Activated CD8-positive, alpha-beta T cell treated with anti-CD3 and anti-CD28 coated beads, Interleukin-2, amount 10 ng/mL, durations not matched to agents 7 days and 5 days (primary cell): ENCODE data around the gene STARD3. TPM values are rescaled to one million over a fixed set of nuclear protein-coding genes. Genes with fewer than 3 reads are reported as not detected.

ENCODE experiments used
- ATAC-seq: fragments of 150-1000 bp; cut with Tn5 transposase; one replicate; pipeline ENCODE4 v1.10.0; 2021; ENCODE audit warnings: moderate library complexity
- CTCF ChIA-PET: fragments of 350-600 bp; sonication (Branson Sonifier 250); formaldehyde crosslinking; loops from one replicate; lab custom pipeline; 2021; ENCODE audit warnings: antibody characterized with exemption; lab: Charles Lee
- POLR2A ChIA-PET: fragments of 350-600 bp; sonication (Branson Sonifier 250); formaldehyde crosslinking; loops from one replicate; lab custom pipeline; 2021; ENCODE audit warnings: antibody characterized with exemption; lab: Charles Lee
- DNase-seq: peaks from one replicate; pipeline ENCODE4 v3.0.0-alpha.2; 2020
- H3K27ac Mint-ChIP-seq: one replicate; pipeline ENCODE4 v1.8.0; 2021; ENCODE audit warnings: mild to moderate bottlenecking, mixed read lengths
- H3K27me3 Mint-ChIP-seq: one replicate; pipeline ENCODE4 v1.8.0; 2021; ENCODE audit warnings: low read depth, mixed read lengths
- H3K36me3 Mint-ChIP-seq: one replicate; pipeline ENCODE4 v1.8.0; 2021; ENCODE audit warnings: low read depth, mixed read lengths
- H3K4me1 Mint-ChIP-seq: one replicate; pipeline ENCODE4 v1.8.0; 2021; ENCODE audit warnings: low read depth, mixed read lengths
- H3K4me3 Mint-ChIP-seq: one replicate; pipeline ENCODE4 v1.8.0; 2021; ENCODE audit warnings: mild to moderate bottlenecking, mixed read lengths
- H3K9me3 Mint-ChIP-seq: one replicate; pipeline ENCODE4 v1.8.0; 2022; ENCODE audit warnings: mixed read lengths; ENCODE audit not compliant: insufficient read depth
- total RNA-seq, 2 experiments: library from RNA; stranded (reverse); gene quantifications; one replicate each; pipeline ENCODE4 v1.2.3, GENCODE V29; 2021

STARD3 gene
- total RNA-seq, 2 experiments from 2014 or later = 69.0 to 72.1 TPM

- DNase-seq (no peak), ATAC-seq (no peak)
- Mint-ChIP-seq H3K4me3 (no peak overlapping the region), H3K27ac (no peak overlapping the region), H3K36me3 (no peaks in the 10 kb centered on the region), H3K9me3 (no peaks in the 10 kb centered on the region), H3K27me3 (peaks cover 45% of the 10 kb centered on the region), H3K4me1 (peaks cover 27% of the 10 kb centered on the region)
- POLR2A ChIA-PET = interaction anchor here (0.6 to 1.4 kb wide), 4 partner anchors 79 to 1407 kb away, joined by 3 to 5 read pairs (median 3); no protein-coding TSS in a partner anchor
- CTCF ChIA-PET = interaction anchor here (1.0 to 8.9 kb wide), 6 partner anchors 7 to 128 kb away, joined by 3 to 195 read pairs (median 130); partner anchors contain the start of genes PNMT and TCAP
These were observed 11.7 kb upstream of the STARD3 start for GRCh38 chr17:39625198-39625785.

- CTCF ChIA-PET = interaction anchor here (6.4 to 8.9 kb wide), 3 partner anchors 25 to 75 kb away, joined by 105 to 195 read pairs (median 156); partner anchors contain the start of genes PNMT and TCAP
- Mint-ChIP-seq H3K36me3 (no peaks in the 10 kb centered on the region), H3K27ac (no peak within 1 kb of the TSS), H3K4me1 (peaks cover 33% of the 10 kb centered on the region), H3K27me3 (peaks cover 49% of the 10 kb centered on the region), H3K9me3 (no peaks in the 10 kb centered on the region), H3K4me3 (no peak within 1 kb of the TSS)
- ATAC-seq (no peak), DNase-seq (no peak)
- POLR2A ChIA-PET = interaction anchor here (0.6 kb wide), 1 partner anchor 1406 kb away, joined by 3 read pairs; no protein-coding TSS in a partner anchor
These were observed 10.5 kb upstream of the STARD3 start, which contains the start of gene PPP1R1B for GRCh38 chr17:39626171-39627046. Gene PPP1R1B, plus strand, starts transcription at chr17:39626952. Its CDS starts 441 bp downstream, at chr17:39627393.

DNA sequence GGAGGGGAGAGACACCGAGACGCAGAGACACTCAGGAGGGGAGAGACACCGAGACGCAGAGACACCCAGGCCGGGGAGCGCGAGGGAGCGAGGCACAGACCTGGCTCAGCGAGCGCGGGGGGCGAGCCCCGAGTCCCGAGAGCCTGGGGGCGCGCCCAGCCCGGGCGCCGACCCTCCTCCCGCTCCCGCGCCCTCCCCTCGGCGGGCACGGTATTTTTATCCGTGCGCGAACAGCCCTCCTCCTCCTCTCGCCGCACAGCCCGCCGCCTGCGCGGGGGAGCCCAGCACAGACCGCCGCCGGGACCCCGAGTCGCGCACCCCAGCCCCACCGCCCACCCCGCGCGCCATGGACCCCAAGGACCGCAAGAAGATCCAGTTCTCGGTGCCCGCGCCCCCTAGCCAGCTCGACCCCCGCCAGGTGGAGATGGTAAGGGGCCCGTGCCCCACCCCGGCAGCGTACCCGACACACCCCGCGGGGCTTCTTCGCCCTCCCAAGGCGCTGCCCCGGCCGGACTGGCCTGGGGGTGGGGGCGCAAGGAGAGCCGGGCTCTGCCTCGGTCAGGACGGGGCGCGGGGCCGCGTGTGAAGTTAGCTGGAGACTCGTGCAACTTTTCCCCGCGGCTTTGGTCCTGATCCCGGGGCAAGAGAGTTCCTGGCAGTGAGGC is 9.8 kb upstream of the STARD3 start:
- Mint-ChIP-seq H3K36me3 (no peaks in the 10 kb centered on the region), H3K27me3 (peaks cover 53% of the 10 kb centered on the region), H3K4me3 (no peak overlapping the region), H3K4me1 (peaks cover 35% of the 10 kb centered on the region), H3K9me3 (no peaks in the 10 kb centered on the region), H3K27ac (no peak overlapping the region)
- POLR2A ChIA-PET = no interaction called here
- ATAC-seq (no peak), DNase-seq (no peak)
- CTCF ChIA-PET = interaction anchor here (1.5 to 8.9 kb wide), 3 partner anchors 24 to 353 kb away, joined by 4 to 156 read pairs (median 105); partner anchors contain the start of gene PSMD3

DNA sequence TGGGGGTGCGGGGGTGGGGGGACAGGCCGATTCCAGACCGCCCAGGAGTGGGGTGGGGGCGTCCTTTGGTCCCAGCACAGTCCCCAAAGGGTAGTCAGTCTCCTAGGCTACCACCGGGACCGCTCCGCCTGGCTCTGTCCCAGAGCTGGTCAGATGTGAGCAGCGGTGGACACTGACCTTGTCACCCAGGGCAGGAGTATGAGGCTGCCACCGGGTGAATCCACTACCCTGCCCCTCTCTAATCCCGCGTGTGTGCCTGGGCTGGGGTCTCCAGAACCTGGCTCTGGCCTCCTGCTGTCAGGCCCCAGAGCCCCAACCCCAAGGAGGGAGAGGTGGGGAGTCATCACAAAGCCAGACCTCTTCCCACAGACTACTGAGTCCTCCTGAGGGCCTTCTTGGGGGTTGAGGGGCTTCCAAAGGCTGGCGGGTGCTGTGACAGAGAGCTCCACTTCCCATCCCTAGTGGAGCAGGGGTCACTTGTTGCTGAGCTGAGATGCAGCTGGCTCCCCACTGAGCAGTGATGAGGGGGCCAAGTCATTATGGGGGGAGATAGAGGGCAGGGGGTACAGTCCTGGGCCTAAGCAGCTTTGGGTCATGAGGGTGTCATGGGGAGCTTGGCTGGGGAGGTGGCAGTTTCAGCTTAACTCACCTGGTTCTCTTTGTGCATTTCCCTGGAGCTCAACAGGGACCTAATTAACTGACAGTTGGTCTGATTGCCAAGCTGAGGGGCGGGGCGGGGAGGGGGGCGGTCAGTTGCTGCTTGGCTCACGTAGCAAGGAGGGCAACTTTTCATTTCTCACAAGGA is 9.0 kb upstream of the STARD3 start:
- H3K4me1 Mint-ChIP-seq = peaks cover 31% of the 10 kb centered on the region
- DNase-seq = no peak
- H3K36me3 Mint-ChIP-seq = no peaks in the 10 kb centered on the region
- POLR2A ChIA-PET = no interaction called here
- no peak overlapping the region for H3K27ac Mint-ChIP-seq
- no peak overlapping the region for H3K4me3 Mint-ChIP-seq
- peaks cover 53% of the 10 kb centered on the region for H3K27me3 Mint-ChIP-seq
- ATAC-seq = no peak
- H3K9me3 Mint-ChIP-seq = no peaks in the 10 kb centered on the region
- CTCF ChIA-PET = interaction anchor here (0.9 to 8.9 kb wide), 6 partner anchors 23 to 426 kb away, joined by 3 to 156 read pairs (median 4); partner anchors contain the start of genes MED24 and PSMD3

DNA sequence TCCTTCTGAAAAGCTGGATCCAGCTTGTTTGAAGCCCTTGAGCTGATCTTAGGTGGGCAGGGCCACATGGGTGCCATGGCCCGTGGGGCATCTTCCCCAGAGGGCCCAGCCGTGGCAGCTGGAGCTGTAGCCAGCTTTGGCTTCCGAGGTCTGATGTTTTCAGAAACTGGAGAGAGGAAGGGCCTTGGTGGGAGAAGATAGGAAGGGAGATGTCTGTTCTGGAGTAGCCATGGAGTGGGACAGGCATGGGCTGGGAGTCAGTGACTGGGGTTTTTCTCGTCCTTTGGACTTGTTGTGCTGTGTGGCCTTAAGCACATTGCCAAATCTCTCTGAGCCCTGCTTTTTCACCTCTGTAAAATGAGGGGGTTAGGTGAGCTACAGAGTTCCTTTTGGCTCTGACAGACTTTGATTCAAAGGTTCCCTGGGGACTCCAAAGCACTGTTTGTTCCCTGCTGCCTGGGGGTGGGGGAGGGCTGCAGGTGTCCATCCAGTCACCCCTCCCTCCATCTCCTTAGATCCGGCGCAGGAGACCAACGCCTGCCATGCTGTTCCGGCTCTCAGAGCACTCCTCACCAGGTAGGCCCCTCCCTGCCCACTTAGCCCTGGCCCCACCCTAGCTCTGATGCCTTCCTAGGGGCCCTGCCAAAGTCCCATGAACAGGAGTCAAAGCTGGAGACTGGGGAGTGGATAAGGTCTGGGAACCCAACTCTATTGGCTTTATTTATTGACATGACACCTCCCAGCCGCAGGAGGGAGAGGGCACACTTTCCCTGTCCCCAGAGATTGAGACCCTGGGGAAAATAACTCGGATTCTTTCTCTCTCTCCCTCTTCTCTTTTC is 8.1 kb upstream of the STARD3 start:
- POLR2A ChIA-PET = no interaction called here
- CTCF ChIA-PET = interaction anchor here (0.9 to 1.7 kb wide), 6 partner anchors 9 to 425 kb away, joined by 3 to 9 read pairs (median 3); partner anchors contain the start of genes MED24 and PSMD3
- Mint-ChIP-seq H3K27me3 (peaks cover 53% of the 10 kb centered on the region), H3K4me1 (peaks cover 24% of the 10 kb centered on the region), H3K27ac (no peak overlapping the region), H3K36me3 (no peaks in the 10 kb centered on the region), H3K9me3 (no peaks in the 10 kb centered on the region), H3K4me3 (no peak overlapping the region)
- ATAC-seq (no peak), DNase-seq (no peak)

- CTCF ChIA-PET = interaction anchor here (0.9 to 6.5 kb wide), 4 partner anchors 7 to 40 kb away, joined by 3 to 189 read pairs (median 8); partner anchors contain the start of gene PNMT
- H3K4me3 Mint-ChIP-seq = no peak overlapping the region
- no peak overlapping the region for H3K27ac Mint-ChIP-seq
- H3K27me3 Mint-ChIP-seq = peaks cover 52% of the 10 kb centered on the region
- no peak for ATAC-seq
- H3K9me3 Mint-ChIP-seq = no peaks in the 10 kb centered on the region
- POLR2A ChIA-PET = no interaction called here
- DNase-seq = no peak
- H3K36me3 Mint-ChIP-seq = no peaks in the 10 kb centered on the region
- H3K4me1 Mint-ChIP-seq = peaks cover 27% of the 10 kb centered on the region
These were observed 7.5 kb upstream of the STARD3 start for GRCh38 chr17:39629494-39629880.

DNA sequence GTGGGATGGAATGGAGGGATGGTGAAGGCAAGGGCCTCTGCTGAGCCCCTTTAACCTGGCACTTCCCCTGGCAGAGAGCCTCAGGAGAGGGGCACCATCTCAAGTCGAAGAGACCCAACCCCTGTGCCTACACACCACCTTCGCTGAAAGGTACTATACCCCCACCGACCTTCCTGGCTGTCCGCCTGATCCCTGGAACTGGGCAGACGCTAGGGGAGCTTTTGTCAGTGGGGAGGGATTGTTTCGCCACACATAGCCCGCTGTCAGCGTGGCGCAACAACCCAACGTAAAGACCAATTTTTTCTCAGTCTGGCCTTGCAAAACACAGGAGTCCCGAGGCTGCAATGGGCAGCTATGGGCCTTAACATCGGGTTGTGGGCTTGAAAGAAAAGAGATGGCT is 7.0 kb upstream of the STARD3 start:
- ChIA-PET POLR2A (no interaction called here), CTCF (interaction anchor here (1.2 to 6.5 kb wide), 3 partner anchors 8 to 39 kb away, joined by 3 to 189 read pairs (median 6); partner anchors contain the start of gene PNMT)
- DNase-seq (no peak), ATAC-seq (no peak)
- Mint-ChIP-seq H3K27ac (no peak overlapping the region), H3K4me3 (no peak overlapping the region), H3K36me3 (no peaks in the 10 kb centered on the region), H3K27me3 (peaks cover 49% of the 10 kb centered on the region), H3K4me1 (peaks cover 28% of the 10 kb centered on the region), H3K9me3 (no peaks in the 10 kb centered on the region)

- Mint-ChIP-seq H3K9me3 (no peaks in the 10 kb centered on the region), H3K27me3 (peaks cover 36% of the 10 kb centered on the region), H3K36me3 (no peaks in the 10 kb centered on the region), H3K4me1 (peaks cover 36% of the 10 kb centered on the region), H3K4me3 (no peak overlapping the region), H3K27ac (peak overlapping the region; percentile 59)
- POLR2A ChIA-PET = no interaction called here
- DNase-seq = no peak
- CTCF ChIA-PET = interaction anchor here (0.9 to 6.5 kb wide), 7 partner anchors 9 to 123 kb away, joined by 3 to 189 read pairs (median 4); partner anchors contain the start of gene PNMT
- no peak for ATAC-seq
These were observed 5.5 kb upstream of the STARD3 start for GRCh38 chr17:39631403-39631802.

GRCh38 chr17:39632153-39632941 is 4.6 kb upstream of the STARD3 start:
- ChIA-PET CTCF (interaction anchor here (1.0 to 6.5 kb wide), 5 partner anchors 10 to 84 kb away, joined by 3 to 189 read pairs (median 8); no protein-coding TSS in a partner anchor), POLR2A (interaction anchor here (1.2 kb wide), 1 partner anchor 56 kb away, joined by 3 read pairs; the partner anchor contains the start of gene PGAP3)
- ATAC-seq (no peak), DNase-seq (no peak)
- no peak overlapping the region for H3K27ac Mint-ChIP-seq
- H3K36me3 Mint-ChIP-seq = no peaks in the 10 kb centered on the region
- no peaks in the 10 kb centered on the region for H3K9me3 Mint-ChIP-seq
- peaks cover 38% of the 10 kb centered on the region for H3K4me1 Mint-ChIP-seq
- H3K27me3 Mint-ChIP-seq = peaks cover 30% of the 10 kb centered on the region
- H3K4me3 Mint-ChIP-seq = no peak overlapping the region
